HepG2 (cell line): ENCODE measurements around the gene DCTN4. TPM values are rescaled to one million over a fixed set of nuclear protein-coding genes. Genes with fewer than 3 reads are reported as not detected.

Experiments used
- CTCF ChIP-seq: sonication (generic); formaldehyde crosslinking; IDR thresholded peaks from 2 replicates; pipeline ENCODE4 v1.5.0; 2020; ENCODE audit warnings: mild to moderate bottlenecking, missing genetic modification reagents, moderate library complexity
- FOXP1 ChIP-seq, 2 experiments: fragments of 450-650 bp in 1 of 2; IDR thresholded peaks; 2 replicates each; pipeline ENCODE4 v1.6.1; 2017 to 2018; ENCODE audit warnings: antibody characterized with exemption in 1 of 2
- IRX3 ChIP-seq: sonication (generic); formaldehyde crosslinking; IDR thresholded peaks from 2 replicates; pipeline ENCODE4 v1.8.1; 2023; ENCODE audit warnings: mild to moderate bottlenecking, low read depth, missing genetic modification reagents, borderline replicate concordance
- MAF1 ChIP-seq: sonication (generic); formaldehyde crosslinking; IDR thresholded peaks from 2 replicates; pipeline ENCODE4 v1.5.0; 2020; ENCODE audit warnings: missing genetic modification reagents, borderline replicate concordance
- MEIS2 ChIP-seq: sonication (generic); formaldehyde crosslinking; IDR thresholded peaks from 2 replicates; pipeline ENCODE4 v1.9.0; 2021; ENCODE audit warnings: mild to moderate bottlenecking, missing genetic modification reagents
- TCF12 ChIP-seq, 2 experiments: fragments of 450-650 bp in 1 of 2; sonication (generic) in 1 of 2; formaldehyde crosslinking in 1 of 2; IDR thresholded peaks; 2 replicates each; pipeline versions ENCODE4 v1.6.1 to v1.8.0; 2017 to 2022; ENCODE audit warnings: antibody characterized with exemption in 1 of 2, mild to moderate bottlenecking in 1 of 2, missing genetic modification reagents in 1 of 2, moderate library complexity in 1 of 2
- ZFP36L1 ChIP-seq: sonication (generic); formaldehyde crosslinking; IDR thresholded peaks from 2 replicates; pipeline ENCODE4 v1.8.0; 2022; ENCODE audit warnings: mild to moderate bottlenecking, missing genetic modification reagents, moderate library complexity
- ZNF136 ChIP-seq: sonication (generic); formaldehyde crosslinking; IDR thresholded peaks from 2 replicates; pipeline ENCODE4 v1.8.1; 2022; ENCODE audit warnings: low read depth, mild to moderate bottlenecking, moderate library complexity, missing genetic modification reagents
- ZNF142 ChIP-seq: sonication (generic); formaldehyde crosslinking; IDR thresholded peaks from 2 replicates; pipeline ENCODE4 v1.4.0; 2020; ENCODE audit warnings: missing genetic modification reagents
- ZNF503 ChIP-seq: sonication (generic); formaldehyde crosslinking; IDR thresholded peaks from 2 replicates; pipeline ENCODE4 v1.4.0; 2020; ENCODE audit warnings: missing genetic modification reagents
- ZNF574 ChIP-seq: sonication (generic); formaldehyde crosslinking; IDR thresholded peaks from 2 replicates; pipeline ENCODE4 v1.4.0; 2020; ENCODE audit warnings: missing genetic modification reagents
- ZNF766 ChIP-seq: sonication (generic); formaldehyde crosslinking; IDR thresholded peaks from 2 replicates; pipeline ENCODE4 v1.5.0; 2020; ENCODE audit warnings: missing genetic modification reagents, borderline replicate concordance
- ZNF777 ChIP-seq: sonication (generic); formaldehyde crosslinking; IDR thresholded peaks from 2 replicates; pipeline ENCODE4 v1.4.0; 2020; ENCODE audit warnings: missing genetic modification reagents
- ZNF788 ChIP-seq: sonication (generic); formaldehyde crosslinking; IDR thresholded peaks from 2 replicates; pipeline ENCODE4 v1.5.0; 2020; ENCODE audit warnings: mild to moderate bottlenecking, missing genetic modification reagents, borderline replicate concordance
- polyA plus RNA-seq, 8 experiments: library from polyadenylated mRNA; depleted of rRNA in 3 of 8; stranded (reverse) in 7 of 8; unstranded in 1 of 8; fragments of >200 nt; fragmentation: Illumina TruSeq in 4 of 8; extraction: Trizol in 4 of 8; gene quantifications; 2 replicates each; pipeline versions ENCODE4 v1.2.1 to v1.2.3, GENCODE V29; 2011 to 2016; ENCODE audit warnings: low read depth in 4 of 8, missing spikeins in 1 of 8, mixed read lengths in 1 of 8; ENCODE audit not compliant: insufficient read depth in 1 of 8
- total RNA-seq, 5 experiments: library from RNA; depleted of rRNA; stranded (reverse); fragments of >200 nt; fragmentation: Illumina TruSeq; extraction: Trizol; gene quantifications; 2 replicates each; pipeline ENCODE4 v1.2.3, GENCODE V29; 2016; ENCODE audit warnings: low read depth in 1 of 5

DCTN4 gene
- total and polyA plus RNA-seq, 2 of the 13 experiments (the other 11 are each of a cell fraction or from before 2014, with no cell fraction given), result 24.1 to 26.9 TPM

GRCh38 chr5:150778517-150779396 is 19.9 kb upstream of the DCTN4 start, which contains the start of gene SMIM3 (continued):
- peak; percentile 84 for TF ChIP-seq CTCF (CRISPR knock-in tag)
- TF ChIP-seq TCF12 (IDR thresholded peaks at IDR 0.05), result no peak
- peak; percentile 54; the same call in 1 of the 2 replicates for TF ChIP-seq TCF12 (CRISPR knock-in tag; IDR thresholded peaks at IDR 0.05)
- TF ChIP-seq ZNF766, result peak; percentile 38
- TF ChIP-seq ZNF788 (CRISPR knock-in tag), result peak; percentile 60
- peak; percentile 83 for TF ChIP-seq ZNF574
- TF ChIP-seq ZNF136 (CRISPR knock-in tag), result no peak
- no peak for TF ChIP-seq FOXP1 (IDR thresholded peaks at IDR 0.05)
- TF ChIP-seq FOXP1 (CRISPR knock-in tag; IDR thresholded peaks at IDR 0.05), result 0 out of 2 replicates have a peak, but pooled peaks have one; percentile 8
- TF ChIP-seq IRX3, result no peak
- 0 out of 2 replicates have a peak, but pooled peaks have one; percentile 51 for TF ChIP-seq ZFP36L1
- 0 out of 2 replicates have a peak, but pooled peaks have one; percentile 26 for TF ChIP-seq ZNF503 (CRISPR knock-in tag)
- TF ChIP-seq ZNF777 (CRISPR knock-in tag), result peak; percentile 53; the same call in 1 of the 2 replicates
- peak; percentile 49; the same call in 1 of the 2 replicates for TF ChIP-seq MAF1
- peak; percentile 39; the same call in 1 of the 2 replicates for TF ChIP-seq ZNF142
- TF ChIP-seq MEIS2 (CRISPR knock-in tag), result no peak
